ENCODE measurements around the gene CASK.

- TF ChIP-seq POLR2A (IDR thresholded peaks at IDR 0.05; ENCODE audit: low read length) (no peak), GATA1 (IDR thresholded peaks at IDR 0.05; ENCODE audit: low read depth, low read length) (no peak)
Observed at GRCh38 chrX:41863343-41864203, 59.8 kb downstream of the CASK start.

Data from erythroblast (primary cell).